WTC11 (cell line): Measurements from ENCODE around the gene FAM20A. TPM values are rescaled to one million over a fixed set of nuclear protein-coding genes. Genes with fewer than 3 reads are reported as not detected.

Source experiments
- ATAC-seq: fragments of 200-7000 bp; cut with Tn5 transposase; 2 replicates; pipeline ENCODE4 v1.10.0; 2021; ENCODE audit warnings: mild to moderate bottlenecking, moderate library complexity
- CTCF ChIA-PET: fragments of 300-600 bp; sonication (Branson Sonifier 250); formaldehyde crosslinking; loops from one replicate; lab custom pipeline; 2021; ENCODE audit warnings: antibody characterized with exemption; lab: Charles Lee
- POLR2A ChIA-PET: fragments of 350-600 bp; sonication (Branson Sonifier 250); formaldehyde crosslinking; loops from one replicate; lab custom pipeline; 2021; ENCODE audit warnings: antibody characterized with exemption; lab: Charles Lee
- DNase-seq: peaks from one replicate; pipeline ENCODE4 v3.0.0; 2021; ENCODE audit warnings: low spot score
- H3K27ac Mint-ChIP-seq: 2 replicates; pipeline ENCODE4 v1.8.0; 2021; ENCODE audit warnings: mixed read lengths
- H3K27me3 Mint-ChIP-seq: 2 replicates; pipeline ENCODE4 v1.8.0; 2021; ENCODE audit warnings: low read depth, mild to moderate bottlenecking, moderate library complexity, mixed read lengths
- H3K36me3 Mint-ChIP-seq: 2 replicates; pipeline ENCODE4 v1.8.0; 2021; ENCODE audit warnings: mixed read lengths
- H3K4me1 Mint-ChIP-seq: 2 replicates; pipeline ENCODE4 v1.8.0; 2022; ENCODE audit warnings: mixed read lengths
- H3K4me3 Mint-ChIP-seq: 2 replicates; pipeline ENCODE4 v1.8.0; 2021; ENCODE audit warnings: mild to moderate bottlenecking, moderate library complexity, mixed read lengths
- H3K9me3 Mint-ChIP-seq: 2 replicates; pipeline ENCODE4 v1.8.0; 2021; ENCODE audit warnings: mixed read lengths
- CREB1 ChIP-seq: sonication (generic); formaldehyde crosslinking; IDR thresholded peaks from 2 replicates; pipeline ENCODE4 v1.8.0; 2023; ENCODE audit warnings: mild to moderate bottlenecking, missing genetic modification reagents
- CREM ChIP-seq: sonication (generic); formaldehyde crosslinking; IDR thresholded peaks from 2 replicates; pipeline ENCODE4 v1.8.1; 2022; ENCODE audit warnings: mild to moderate bottlenecking, missing genetic modification reagents, moderate library complexity
- EMX1 ChIP-seq: fragments of 250-450 bp; sonication (Bioruptor Pico); IDR thresholded peaks from 2 replicates; pipeline ENCODE4 v1.8.0; 2021; ENCODE audit warnings: mild to moderate bottlenecking
- ESRRA ChIP-seq: sonication (generic); formaldehyde crosslinking; IDR thresholded peaks from 2 replicates; pipeline ENCODE4 v1.8.1; 2022; ENCODE audit warnings: mild to moderate bottlenecking, missing genetic modification reagents, borderline replicate concordance
- FOXJ3 ChIP-seq: sonication (generic); formaldehyde crosslinking; IDR thresholded peaks from 2 replicates; pipeline ENCODE4 v1.9.0; 2021; ENCODE audit warnings: missing genetic modification reagents, mild to moderate bottlenecking, borderline replicate concordance
- FOXP1 ChIP-seq: sonication (generic); formaldehyde crosslinking; IDR thresholded peaks from 2 replicates; pipeline ENCODE4 v1.8.0; 2022; ENCODE audit warnings: missing genetic modification reagents, mild to moderate bottlenecking, moderate library complexity, borderline replicate concordance
- GTF2I ChIP-seq: fragments of 250-450 bp; sonication (Bioruptor Pico); conservative IDR thresholded peaks from 2 replicates; pipeline ENCODE4 v1.4.0; 2021; ENCODE audit warnings: mild to moderate bottlenecking
- HMGXB4 ChIP-seq: sonication (generic); formaldehyde crosslinking; IDR thresholded peaks from 2 replicates; pipeline ENCODE4 v1.8.1; 2023; ENCODE audit warnings: mild to moderate bottlenecking, moderate library complexity, missing genetic modification reagents
- IRF2 ChIP-seq: sonication (generic); formaldehyde crosslinking; IDR thresholded peaks from 2 replicates; pipeline ENCODE4 v1.8.0; 2022; ENCODE audit warnings: low read depth, missing genetic modification reagents, borderline replicate concordance
- JAZF1 ChIP-seq: fragments of 250-450 bp; sonication (Bioruptor Pico); IDR thresholded peaks from 2 replicates; pipeline ENCODE4 v1.9.0; 2021; ENCODE audit warnings: moderate library complexity, mild to moderate bottlenecking, inconsistent platforms
- JUN ChIP-seq: sonication (generic); formaldehyde crosslinking; IDR thresholded peaks from 2 replicates; pipeline ENCODE4 v1.8.0; 2023; ENCODE audit warnings: mild to moderate bottlenecking, missing genetic modification reagents
- NFE2L1 ChIP-seq: sonication (generic); formaldehyde crosslinking; IDR thresholded peaks from 2 replicates; pipeline ENCODE4 v1.8.1; 2023; ENCODE audit warnings: missing genetic modification reagents
- NR1H2 ChIP-seq: sonication (generic); formaldehyde crosslinking; IDR thresholded peaks from 2 replicates; pipeline ENCODE4 v1.9.0; 2021; ENCODE audit warnings: mild to moderate bottlenecking, moderate library complexity, missing genetic modification reagents
- NR2C2 ChIP-seq: sonication (generic); formaldehyde crosslinking; IDR thresholded peaks from 2 replicates; pipeline ENCODE4 v1.8.0; 2022; ENCODE audit warnings: mild to moderate bottlenecking, missing genetic modification reagents
- NR3C1 ChIP-seq: sonication (generic); formaldehyde crosslinking; conservative IDR thresholded peaks from 2 replicates; pipeline ENCODE4 v1.8.1; 2023; ENCODE audit warnings: low read depth, mild to moderate bottlenecking, missing genetic modification reagents
- PREB ChIP-seq: sonication (generic); formaldehyde crosslinking; IDR thresholded peaks from 2 replicates; pipeline ENCODE4 v1.8.1; 2022; ENCODE audit warnings: mild to moderate bottlenecking, missing genetic modification reagents, moderate library complexity, borderline replicate concordance
- RORB ChIP-seq: fragments of 250-450 bp; sonication (Bioruptor Pico); IDR thresholded peaks from 2 replicates; pipeline ENCODE4 v1.9.0; 2021; ENCODE audit warnings: mild to moderate bottlenecking
- SMAD4 ChIP-seq: sonication (generic); formaldehyde crosslinking; IDR thresholded peaks from 2 replicates; pipeline ENCODE4 v1.8.0; 2022; ENCODE audit warnings: mild to moderate bottlenecking, missing genetic modification reagents
- SOX15 ChIP-seq: fragments of 250-450 bp; sonication (Bioruptor Pico); IDR thresholded peaks from 2 replicates; pipeline ENCODE4 v1.9.0; 2021; ENCODE audit warnings: mild to moderate bottlenecking
- SP1 ChIP-seq: sonication (generic); formaldehyde crosslinking; conservative IDR thresholded peaks from 2 replicates; pipeline ENCODE4 v1.8.1; 2022; ENCODE audit warnings: missing genetic modification reagents
- STAT6 ChIP-seq: sonication (generic); formaldehyde crosslinking; conservative IDR thresholded peaks from 2 replicates; pipeline ENCODE4 v1.8.1; 2023; ENCODE audit warnings: mild to moderate bottlenecking, low read depth, missing genetic modification reagents, moderate library complexity
- TEAD1 ChIP-seq: sonication (generic); formaldehyde crosslinking; IDR thresholded peaks from 2 replicates; pipeline ENCODE4 v1.8.0; 2022; ENCODE audit warnings: mild to moderate bottlenecking, missing genetic modification reagents
- TEAD4 ChIP-seq: sonication (generic); formaldehyde crosslinking; IDR thresholded peaks from 2 replicates; pipeline ENCODE4 v1.8.0; 2022; ENCODE audit warnings: mild to moderate bottlenecking, missing genetic modification reagents
- TP53 ChIP-seq: sonication (generic); formaldehyde crosslinking; IDR thresholded peaks from 2 replicates; pipeline ENCODE4 v1.8.1; 2023; ENCODE audit warnings: mild to moderate bottlenecking, missing genetic modification reagents
- ZNF219 ChIP-seq: sonication (generic); formaldehyde crosslinking; IDR thresholded peaks from 2 replicates; pipeline ENCODE4 v1.8.0; 2023; ENCODE audit warnings: missing genetic modification reagents, mild to moderate bottlenecking, borderline replicate concordance
- ZNF416 ChIP-seq: fragments of 250-450 bp; sonication (Bioruptor Pico); IDR thresholded peaks from 2 replicates; pipeline ENCODE4 v1.9.0; 2021; ENCODE audit warnings: mild to moderate bottlenecking, inconsistent platforms
- total RNA-seq: library from RNA; stranded (reverse); gene quantifications from 3 replicates; pipeline ENCODE4 v1.2.3, GENCODE V29; 2021
- TF ChIP-seq, protein P1 (sequence below): sonication (generic); formaldehyde crosslinking; IDR thresholded peaks from 2 replicates; pipeline ENCODE4 v1.8.1; 2023; ENCODE audit warnings: mild to moderate bottlenecking, missing genetic modification reagents

FAM20A gene
- total RNA-seq, 1 experiment from 2014 or later, result 5.8 TPM

DNA sequence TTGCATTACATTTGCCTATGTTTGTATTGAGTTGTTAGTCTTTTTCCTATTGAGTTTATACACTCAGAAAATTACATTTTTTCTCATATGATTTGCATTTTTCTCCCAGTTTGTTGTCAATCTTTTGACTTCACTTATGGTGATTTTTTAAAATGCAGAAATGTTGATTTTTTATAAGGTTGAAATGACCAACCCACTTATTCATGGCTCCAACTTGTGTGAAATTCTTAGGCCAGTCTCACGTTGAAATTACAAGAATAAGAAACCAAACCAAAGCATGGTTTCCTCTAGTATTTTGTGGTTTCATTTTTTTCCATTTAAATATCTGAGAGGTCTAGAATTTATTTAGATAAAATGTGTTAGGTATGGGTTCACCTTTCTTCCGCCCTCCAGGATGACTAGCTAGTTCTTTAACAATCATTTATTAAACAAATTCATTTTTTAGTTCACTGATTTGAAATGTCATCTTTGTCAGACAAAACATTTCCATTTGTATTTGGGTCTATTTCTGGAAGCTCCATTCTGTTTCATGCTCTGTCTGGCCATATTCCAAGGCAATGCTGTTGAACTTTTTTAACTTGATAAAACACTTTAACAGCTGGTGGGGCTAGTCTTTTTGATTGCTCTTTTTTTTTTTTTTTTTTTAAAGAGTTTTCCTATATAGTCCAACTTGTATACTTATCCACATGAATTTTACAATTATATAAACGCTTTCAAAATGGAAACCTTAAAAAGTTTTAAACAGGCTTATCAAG is 40.0 kb downstream of the FAM20A start:
- Mint-ChIP-seq H3K9me3 (no peaks in the 10 kb centered on the region), H3K27ac (no peak overlapping the region), H3K4me1 (no peaks in the 10 kb centered on the region), H3K27me3 (no peaks in the 10 kb centered on the region), H3K36me3 (peaks cover 4% of the 10 kb centered on the region), H3K4me3 (no peak overlapping the region)
- TF ChIP-seq NR2C2 (CRISPR knock-in tag), result no peak
- no peak for TF ChIP-seq IRF2 (CRISPR knock-in tag)
- no peak for TF ChIP-seq TP53
- TF ChIP-seq, protein P1, sequence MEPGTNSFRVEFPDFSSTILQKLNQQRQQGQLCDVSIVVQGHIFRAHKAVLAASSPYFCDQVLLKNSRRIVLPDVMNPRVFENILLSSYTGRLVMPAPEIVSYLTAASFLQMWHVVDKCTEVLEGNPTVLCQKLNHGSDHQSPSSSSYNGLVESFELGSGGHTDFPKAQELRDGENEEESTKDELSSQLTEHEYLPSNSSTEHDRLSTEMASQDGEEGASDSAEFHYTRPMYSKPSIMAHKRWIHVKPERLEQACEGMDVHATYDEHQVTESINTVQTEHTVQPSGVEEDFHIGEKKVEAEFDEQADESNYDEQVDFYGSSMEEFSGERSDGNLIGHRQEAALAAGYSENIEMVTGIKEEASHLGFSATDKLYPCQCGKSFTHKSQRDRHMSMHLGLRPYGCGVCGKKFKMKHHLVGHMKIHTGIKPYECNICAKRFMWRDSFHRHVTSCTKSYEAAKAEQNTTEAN (CRISPR knock-in tag), result no peak
- TF ChIP-seq CREM (CRISPR knock-in tag), result no peak
- TF ChIP-seq ZNF416 (CRISPR knock-in tag), result no peak
- TF ChIP-seq SOX15 (CRISPR knock-in tag), result no peak
- no peak for TF ChIP-seq HMGXB4
- no peak for TF ChIP-seq JUN (CRISPR knock-in tag)
- TF ChIP-seq PREB, result no peak
- TF ChIP-seq EMX1 (CRISPR knock-in tag), result no peak
- no peak for TF ChIP-seq TEAD1 (CRISPR knock-in tag)
- TF ChIP-seq ESRRA (CRISPR knock-in tag), result no peak
- TF ChIP-seq FOXP1 (CRISPR knock-in tag), result no peak
- TF ChIP-seq NFE2L1 (CRISPR knock-in tag), result no peak
- no peak for TF ChIP-seq TEAD4
- no peak for TF ChIP-seq RORB (CRISPR knock-in tag)
- no peak for DNase-seq
- ChIA-PET CTCF (no interaction called here), POLR2A (no interaction called here)
- no peak for ATAC-seq

DNA sequence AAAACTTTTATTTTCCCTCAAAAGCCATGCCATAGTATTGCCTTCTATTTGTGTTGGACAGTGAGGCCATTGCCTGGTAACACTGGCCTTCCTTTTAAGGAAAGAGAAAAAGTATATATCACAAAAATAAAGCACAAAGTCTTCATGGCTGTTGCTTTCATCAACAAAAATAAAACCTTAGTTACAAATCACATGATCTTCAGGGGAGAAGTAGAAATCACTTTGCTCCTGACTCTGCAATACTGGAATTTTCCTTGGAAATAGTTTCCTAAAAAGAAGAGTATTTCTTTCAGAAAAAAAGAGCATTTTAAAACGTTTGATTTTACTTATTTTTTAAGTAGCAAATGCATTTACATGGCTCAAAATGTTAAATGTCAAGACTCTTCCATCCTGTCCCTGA is 41.9 kb downstream of the FAM20A start:
- H3K9me3 Mint-ChIP-seq, result peaks cover 5% of the 10 kb centered on the region; the same call in 1 of the 2 replicates
- no peak for DNase-seq
- ChIA-PET POLR2A (interaction anchor here (0.7 kb wide), 1 partner anchor 49 kb away, joined by 3 read pairs; no protein-coding TSS in a partner anchor), CTCF (no interaction called here)
- no peaks in the 10 kb centered on the region for H3K27me3 Mint-ChIP-seq
- no peak overlapping the region for H3K4me3 Mint-ChIP-seq
- ATAC-seq, result no peak
- H3K36me3 Mint-ChIP-seq, result peaks cover 12% of the 10 kb centered on the region
- no peak overlapping the region for H3K27ac Mint-ChIP-seq
- H3K4me1 Mint-ChIP-seq, result no peaks in the 10 kb centered on the region
- no peak for TF ChIP-seq PREB
- TF ChIP-seq TEAD1 (CRISPR knock-in tag), result no peak
- no peak for TF ChIP-seq CREB1
- no peak for TF ChIP-seq EMX1 (CRISPR knock-in tag)
- no peak for TF ChIP-seq ESRRA (CRISPR knock-in tag)
- no peak for TF ChIP-seq STAT6 (CRISPR knock-in tag)
- TF ChIP-seq GTF2I, result no peak
- no peak for TF ChIP-seq NR1H2 (CRISPR knock-in tag)
- TF ChIP-seq ZNF219 (CRISPR knock-in tag), result no peak
- no peak for TF ChIP-seq FOXJ3 (CRISPR knock-in tag)
- TF ChIP-seq JAZF1, result no peak
- no peak for TF ChIP-seq HMGXB4
- no peak for TF ChIP-seq SMAD4 (CRISPR knock-in tag)
- TF ChIP-seq NR3C1 (CRISPR knock-in tag), result no peak
- no peak for TF ChIP-seq SP1 (CRISPR knock-in tag)
